ENCODE measurements around the gene PROK1.

PROK1 gene

DNA sequence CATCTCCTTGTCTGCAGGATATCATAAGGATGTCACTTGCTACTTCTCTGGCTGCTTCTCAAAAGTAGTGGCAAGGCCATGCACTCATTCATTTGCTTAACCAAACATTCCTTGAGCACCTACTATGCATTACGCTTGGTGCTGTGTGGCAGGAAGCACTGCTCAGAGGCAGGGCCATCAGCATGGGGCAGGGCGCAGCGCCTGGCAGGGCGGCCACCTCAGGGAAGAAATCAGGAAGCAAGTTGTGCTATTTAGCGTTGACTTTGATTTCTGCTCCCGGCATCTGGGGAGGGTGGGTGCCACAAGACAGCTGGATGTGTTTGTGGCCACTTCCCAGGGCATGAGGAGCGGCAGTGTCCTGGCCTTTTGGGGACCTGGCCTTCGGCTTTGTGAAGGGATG is 27.9 kb downstream of the PROK1 start:
- POLR2A ChIA-PET: no interaction called here
- DNase-seq (ENCODE audit: low read depth, low spot score): no peak
- TF ChIP-seq, protein P1, sequence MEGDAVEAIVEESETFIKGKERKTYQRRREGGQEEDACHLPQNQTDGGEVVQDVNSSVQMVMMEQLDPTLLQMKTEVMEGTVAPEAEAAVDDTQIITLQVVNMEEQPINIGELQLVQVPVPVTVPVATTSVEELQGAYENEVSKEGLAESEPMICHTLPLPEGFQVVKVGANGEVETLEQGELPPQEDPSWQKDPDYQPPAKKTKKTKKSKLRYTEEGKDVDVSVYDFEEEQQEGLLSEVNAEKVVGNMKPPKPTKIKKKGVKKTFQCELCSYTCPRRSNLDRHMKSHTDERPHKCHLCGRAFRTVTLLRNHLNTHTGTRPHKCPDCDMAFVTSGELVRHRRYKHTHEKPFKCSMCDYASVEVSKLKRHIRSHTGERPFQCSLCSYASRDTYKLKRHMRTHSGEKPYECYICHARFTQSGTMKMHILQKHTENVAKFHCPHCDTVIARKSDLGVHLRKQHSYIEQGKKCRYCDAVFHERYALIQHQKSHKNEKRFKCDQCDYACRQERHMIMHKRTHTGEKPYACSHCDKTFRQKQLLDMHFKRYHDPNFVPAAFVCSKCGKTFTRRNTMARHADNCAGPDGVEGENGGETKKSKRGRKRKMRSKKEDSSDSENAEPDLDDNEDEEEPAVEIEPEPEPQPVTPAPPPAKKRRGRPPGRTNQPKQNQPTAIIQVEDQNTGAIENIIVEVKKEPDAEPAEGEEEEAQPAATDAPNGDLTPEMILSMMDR (IDR thresholded peaks at IDR 0.05; ENCODE audit: insufficient read depth, low read length, missing control alignments): no peak
- CTCF ChIA-PET: interaction anchor here (1.2 to 4.3 kb wide), 2 partner anchors 12 to 17 kb away, joined by 3 to 32 read pairs; no protein-coding TSS in a partner anchor
- H3K4me3 ChIP-seq (ENCODE audit: low read depth, low read length): no peak overlapping the region

DNA sequence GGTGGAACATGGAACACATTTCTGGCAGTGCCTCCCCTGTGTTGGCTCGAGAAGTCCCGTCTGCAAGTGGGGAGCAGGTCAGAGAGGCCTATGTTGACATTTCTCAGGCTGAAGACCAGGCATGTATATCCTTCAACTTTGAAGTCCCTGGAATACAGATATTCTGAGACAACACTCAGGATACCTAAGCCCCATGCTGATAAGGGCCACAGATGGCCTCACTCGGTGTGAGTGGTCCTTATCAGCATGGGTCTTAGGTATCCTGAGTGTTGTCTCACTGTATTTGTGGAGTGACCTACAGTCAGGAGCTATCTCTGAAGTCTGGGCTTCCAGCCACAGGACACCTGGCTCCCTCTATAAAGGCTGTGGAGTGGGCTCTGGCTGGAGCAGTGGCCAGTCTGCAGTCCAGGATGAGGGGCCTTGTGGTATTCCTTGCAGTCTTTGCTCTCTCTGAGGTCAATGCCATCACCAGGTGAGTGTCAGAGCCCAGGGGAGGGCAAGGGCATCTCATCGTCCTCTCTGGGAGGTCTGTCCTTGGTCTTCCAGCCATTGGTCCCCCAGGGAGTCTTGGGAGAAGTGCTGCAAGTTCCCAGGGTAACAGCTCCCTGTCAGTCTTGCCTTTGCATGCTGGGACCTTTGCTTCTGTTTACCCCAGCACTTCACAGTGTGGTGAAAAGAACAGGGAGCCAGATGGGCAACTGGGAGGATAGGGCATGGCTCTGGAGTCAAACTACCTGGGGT is 29.6 kb downstream of the PROK1 start:
- ChIA-PET POLR2A (no interaction called here), CTCF (interaction anchor here (0.8 to 9.8 kb wide), 5 partner anchors 16 to 272 kb away, joined by 3 to 105 read pairs (median 11); no protein-coding TSS in a partner anchor)
- DNase-seq (ENCODE audit: low read depth, low spot score): no peak
- no peak overlapping the region for H3K4me3 ChIP-seq (ENCODE audit: low read depth, low read length)
- TF ChIP-seq, protein P1 (IDR thresholded peaks at IDR 0.05; ENCODE audit: insufficient read depth, low read length, missing control alignments): no peak

DNA sequence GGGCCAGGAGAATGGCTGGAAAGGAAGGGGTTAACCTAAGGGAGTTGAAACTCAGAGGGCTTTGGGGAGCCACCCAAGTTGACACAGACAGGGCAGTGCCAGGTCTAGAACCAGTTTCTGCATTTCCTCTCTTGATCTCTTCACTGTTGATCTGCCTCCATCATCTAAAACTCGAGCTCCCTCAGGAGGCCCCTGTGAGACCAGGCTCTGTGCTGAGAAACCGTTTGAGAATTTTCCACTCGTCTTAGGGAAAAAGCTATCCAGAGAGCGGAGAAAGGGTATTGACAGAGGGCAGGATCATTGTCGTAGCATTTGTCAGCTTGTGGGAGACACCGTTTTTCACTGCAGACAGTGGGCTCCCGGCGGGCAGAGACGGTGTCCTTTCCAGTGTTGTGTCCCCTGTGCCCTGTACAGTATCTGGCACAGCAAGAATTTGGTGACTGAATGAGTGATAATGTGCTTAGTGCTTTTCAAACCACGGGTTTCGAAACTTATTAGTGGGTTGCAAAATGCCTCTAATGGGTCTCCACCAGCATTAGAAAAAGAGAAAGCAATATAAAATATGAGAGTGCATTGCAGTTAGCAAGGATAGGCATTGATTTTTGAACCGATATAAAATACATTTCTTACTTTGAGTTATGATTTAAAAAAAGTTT is 31.1 kb downstream of the PROK1 start:
- no peak overlapping the region for H3K4me3 ChIP-seq (ENCODE audit: low read depth, low read length)
- TF ChIP-seq, protein P1 (IDR thresholded peaks at IDR 0.05; ENCODE audit: insufficient read depth, low read length, missing control alignments): no peak
- CTCF ChIA-PET: interaction anchor here (0.8 to 9.8 kb wide), 7 partner anchors 15 to 274 kb away, joined by 3 to 105 read pairs (median 4); no protein-coding TSS in a partner anchor
- POLR2A ChIA-PET: no interaction called here
- DNase-seq (ENCODE audit: low read depth, low spot score): no peak

DNA sequence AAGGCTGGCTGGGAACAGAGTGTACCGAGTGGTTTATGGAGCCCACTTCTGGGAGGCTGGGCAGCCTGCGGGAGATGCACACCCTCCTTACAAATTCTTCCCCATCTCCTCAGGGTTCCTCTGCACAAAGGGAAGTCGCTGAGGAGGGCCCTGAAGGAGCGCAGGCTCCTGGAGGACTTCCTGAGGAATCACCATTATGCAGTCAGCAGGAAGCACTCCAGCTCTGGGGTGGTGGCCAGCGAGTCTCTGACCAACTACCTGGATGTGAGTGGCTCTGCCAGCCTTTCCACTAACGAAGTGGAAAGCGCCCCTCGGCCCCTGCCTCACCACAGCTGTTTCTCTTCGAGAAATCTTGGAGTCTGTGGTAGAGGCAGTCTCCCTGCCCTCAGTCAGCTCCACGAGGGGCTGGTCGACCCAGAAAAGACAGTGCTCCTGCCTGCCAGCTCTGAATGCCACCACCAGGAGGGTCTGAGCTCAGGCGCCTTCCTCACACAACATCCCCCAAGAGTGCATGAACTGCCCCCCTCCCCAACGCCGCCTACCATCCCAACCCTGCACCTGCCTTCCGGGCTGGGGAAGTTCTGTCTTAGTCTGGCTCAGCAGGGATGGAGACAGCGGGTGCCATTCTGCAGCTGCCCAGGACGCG is 31.8 kb downstream of the PROK1 start:
- ChIA-PET CTCF (interaction anchor here (0.8 to 9.8 kb wide), 7 partner anchors 14 to 453 kb away, joined by 3 to 105 read pairs (median 3); no protein-coding TSS in a partner anchor), POLR2A (no interaction called here)
- DNase-seq (ENCODE audit: low read depth, low spot score): no peak
- TF ChIP-seq, protein P1 (IDR thresholded peaks at IDR 0.05; ENCODE audit: insufficient read depth, low read length, missing control alignments): no peak
- H3K4me3 ChIP-seq (ENCODE audit: low read depth, low read length): no peak overlapping the region

DNA sequence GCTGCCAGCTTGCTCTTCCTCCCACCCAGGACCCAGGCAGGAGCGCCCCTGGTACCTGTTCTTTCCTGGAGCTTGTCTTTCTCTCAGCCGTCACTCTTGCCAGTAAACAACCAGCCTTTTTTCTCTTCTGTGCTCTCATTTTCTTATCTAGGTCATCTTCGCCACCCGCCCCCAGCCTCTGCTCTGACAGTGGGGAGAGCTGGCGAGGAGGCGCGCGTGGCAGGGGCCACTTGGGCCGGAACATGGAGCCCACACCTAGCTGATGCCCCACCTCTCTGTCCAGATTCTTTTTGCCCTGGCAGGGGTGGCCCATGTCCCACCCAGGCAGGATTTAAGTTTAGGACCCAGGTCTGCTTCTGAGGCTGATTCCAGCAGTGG is 32.3 kb downstream of the PROK1 start:
- CTCF ChIA-PET: interaction anchor here (1.0 to 9.8 kb wide), 5 partner anchors 14 to 454 kb away, joined by 3 to 105 read pairs (median 4); no protein-coding TSS in a partner anchor
- TF ChIP-seq, protein P1 (IDR thresholded peaks at IDR 0.05; ENCODE audit: insufficient read depth, low read length, missing control alignments): no peak

DNA sequence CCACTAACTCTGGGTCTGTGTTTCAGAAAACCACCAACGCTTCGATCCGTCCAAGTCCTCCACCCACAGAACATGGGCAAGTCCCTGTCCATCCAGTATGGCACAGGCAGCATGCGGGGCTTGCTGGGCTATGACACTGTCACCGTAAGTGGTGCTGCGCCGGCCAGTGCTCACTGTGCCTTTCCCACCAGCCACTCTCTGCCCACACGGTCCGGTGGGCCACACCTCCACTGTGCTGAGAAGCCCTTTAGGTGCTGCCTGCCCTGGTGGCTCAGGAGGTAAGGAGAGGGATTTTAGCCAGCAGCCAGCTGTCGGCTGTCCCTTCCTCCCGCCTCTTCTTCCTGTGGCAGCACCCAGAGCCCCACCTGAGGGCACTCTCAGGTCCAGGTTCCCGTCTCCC is 33.9 kb downstream of the PROK1 start:
- POLR2A ChIA-PET: no interaction called here
- CTCF ChIA-PET: interaction anchor here (0.8 to 9.8 kb wide), 4 partner anchors 12 to 278 kb away, joined by 3 to 105 read pairs (median 3); no protein-coding TSS in a partner anchor
- no peak overlapping the region for H3K4me3 ChIP-seq (ENCODE audit: low read depth, low read length)
- DNase-seq (ENCODE audit: low read depth, low spot score): no peak
- TF ChIP-seq, protein P1 (IDR thresholded peaks at IDR 0.05; ENCODE audit: insufficient read depth, low read length, missing control alignments): no peak

More for the DNA sequence above, 32.3 kb downstream of the PROK1 start:
- POLR2A ChIA-PET: no interaction called here
- H3K4me3 ChIP-seq (ENCODE audit: low read depth, low read length): no peak overlapping the region
- DNase-seq (ENCODE audit: low read depth, low spot score): no peak

Measured in AG04449 (cell line).